ENCODE data around the gene TCF7L2. TPM values are rescaled to one million over a fixed set of nuclear protein-coding genes. Genes with fewer than 3 reads are reported as not detected.

The TCF7L2 gene
- total RNA-seq, 2 experiments from 2014 or later: 1.3 to 8.5 TPM

- CTCF ChIA-PET (ENCODE audit: unreplicated experiment): no interaction called here
- Histone ChIP-seq H3K9me2 (ENCODE audit: insufficient read depth, low read length) (no peaks in the 10 kb centered on the region), H2AFZ (ENCODE audit: low read length) (no peak overlapping the region), H3K4me2 (ENCODE audit: low read length) (no peak overlapping the region), H3K27ac (ENCODE audit: low read depth, low read length, poor library complexity, severe bottlenecking) (no peak overlapping the region), H3K4me3 (ENCODE audit: low read depth, low read length, poor library complexity, severe bottlenecking) (no peak overlapping the region), H3K79me2 (ENCODE audit: insufficient read depth, low read depth, low read length) (no peaks in the 10 kb centered on the region), H3K36me3 (ENCODE audit: insufficient read depth, low read length) (no peaks in the 10 kb centered on the region), H3K9me3 (ENCODE audit: low read length) (no peaks in the 10 kb centered on the region), H3K4me1 (ENCODE audit: insufficient read depth, low read length, poor library complexity, severe bottlenecking) (no peaks in the 10 kb centered on the region), H4K20me1 (ENCODE audit: insufficient read depth, low read length) (no peaks in the 10 kb centered on the region)
- no TSS peak for BruUV-seq (replicated peaks)
- TF ChIP-seq CTCF (conservative IDR thresholded peaks at IDR 0.05; ENCODE audit: low read length) (no peak), EZH2phosphoT487 (IDR thresholded peaks at IDR 0.05; ENCODE audit: borderline replicate concordance, low read depth, low read length) (no peak)
- intact Hi-C loops (cut with micrococcal nuclease; ENCODE audit: unreplicated experiment): no loop called here
- POLR2A ChIA-PET: interaction anchor here (0.7 kb wide), 2 partner anchors 9 to 10 kb away, joined by 3 read pairs; no protein-coding TSS in a partner anchor
- DNase-seq (ENCODE audit: low spot score): no peak
These were observed 116.7 kb downstream of the TCF7L2 start for GRCh38 chr10:113066561-113067312.

GRCh38 chr10:113067501-113067900 lies 117.5 kb downstream of the TCF7L2 start:
- TF ChIP-seq CTCF (conservative IDR thresholded peaks at IDR 0.05; ENCODE audit: low read length): no peak
- no peak for TF ChIP-seq EZH2phosphoT487 (IDR thresholded peaks at IDR 0.05; ENCODE audit: borderline replicate concordance, low read depth, low read length)
- intact Hi-C loops (cut with micrococcal nuclease; ENCODE audit: unreplicated experiment): no loop called here
- H3K9me3 ChIP-seq (ENCODE audit: low read length): no peaks in the 10 kb centered on the region
- H4K20me1 ChIP-seq (ENCODE audit: insufficient read depth, low read length): no peaks in the 10 kb centered on the region
- no peaks in the 10 kb centered on the region for H3K9me2 ChIP-seq (ENCODE audit: insufficient read depth, low read length)
- no peaks in the 10 kb centered on the region for H3K4me1 ChIP-seq (ENCODE audit: insufficient read depth, low read length, poor library complexity, severe bottlenecking)
- no peak overlapping the region for H3K4me3 ChIP-seq (ENCODE audit: low read depth, low read length, poor library complexity, severe bottlenecking)
- BruUV-seq (replicated peaks): no TSS peak
- no peaks in the 10 kb centered on the region for H3K79me2 ChIP-seq (ENCODE audit: insufficient read depth, low read depth, low read length)
- H3K27ac ChIP-seq (ENCODE audit: low read depth, low read length, poor library complexity, severe bottlenecking): no peak overlapping the region
- CTCF ChIA-PET (ENCODE audit: unreplicated experiment): no interaction called here
- no peak overlapping the region for H2AFZ ChIP-seq (ENCODE audit: low read length)
- H3K4me2 ChIP-seq (ENCODE audit: low read length): no peak overlapping the region
- POLR2A ChIA-PET: interaction anchor here (0.7 kb wide), 1 partner anchor 8 kb away, joined by 3 read pairs; no protein-coding TSS in a partner anchor
- no peak for DNase-seq (ENCODE audit: low spot score)
- H3K36me3 ChIP-seq (ENCODE audit: insufficient read depth, low read length): no peaks in the 10 kb centered on the region

GRCh38 chr10:113068178-113068890 lies 118.3 kb downstream of the TCF7L2 start:
- no peaks in the 10 kb centered on the region for H4K20me1 ChIP-seq (ENCODE audit: insufficient read depth, low read length)
- no peak overlapping the region for H3K4me2 ChIP-seq (ENCODE audit: low read length)
- POLR2A ChIA-PET: no interaction called here
- H3K79me2 ChIP-seq (ENCODE audit: insufficient read depth, low read depth, low read length): no peaks in the 10 kb centered on the region
- no peak overlapping the region for H2AFZ ChIP-seq (ENCODE audit: low read length)
- H3K9me3 ChIP-seq (ENCODE audit: low read length): no peaks in the 10 kb centered on the region
- H3K4me3 ChIP-seq (ENCODE audit: low read depth, low read length, poor library complexity, severe bottlenecking): no peak overlapping the region
- TF ChIP-seq CTCF (conservative IDR thresholded peaks at IDR 0.05; ENCODE audit: low read length) (no peak), EZH2phosphoT487 (IDR thresholded peaks at IDR 0.05; ENCODE audit: borderline replicate concordance, low read depth, low read length) (no peak)
- intact Hi-C loops (cut with micrococcal nuclease; ENCODE audit: unreplicated experiment): no loop called here
- DNase-seq (ENCODE audit: low spot score): no peak
- CTCF ChIA-PET (ENCODE audit: unreplicated experiment): no interaction called here
- no peaks in the 10 kb centered on the region for H3K4me1 ChIP-seq (ENCODE audit: insufficient read depth, low read length, poor library complexity, severe bottlenecking)
- no peaks in the 10 kb centered on the region for H3K36me3 ChIP-seq (ENCODE audit: insufficient read depth, low read length)
- no peaks in the 10 kb centered on the region for H3K9me2 ChIP-seq (ENCODE audit: insufficient read depth, low read length)
- BruUV-seq (replicated peaks): no TSS peak
- H3K27ac ChIP-seq (ENCODE audit: low read depth, low read length, poor library complexity, severe bottlenecking): no peak overlapping the region
